DND-41 (cell line): ENCODE results near the gene SKA3.

Experiments used
- ATAC-seq: fragments of 200-7000 bp; cut with Tn5 transposase; 3 replicates; pipeline ENCODE4 v1.9.1; 2021; ENCODE audit warnings: low read depth; ENCODE audit not compliant: insufficient read depth
- DNase-seq: peaks from one replicate; pipeline ENCODE4 v3.0.0-alpha.2; 2020
- H2AFZ ChIP-seq: 2 replicates; pipeline ENCODE4 v1.6.0; 2012; ENCODE audit warnings: low read depth, low read length
- H3K27ac ChIP-seq: 2 replicates; pipeline ENCODE4 v1.5.1; 2012; ENCODE audit warnings: low read length, inconsistent platforms
- H3K27me3 ChIP-seq: fragments of 200-600 bp; sonication (generic); 2 replicates; pipeline ENCODE4 v1.6.0; 2012; ENCODE audit warnings: low read length, mild to moderate bottlenecking, inconsistent platforms; ENCODE audit not compliant: insufficient read depth, poor library complexity
- H3K36me3 ChIP-seq: 2 replicates; pipeline ENCODE4 v1.5.1; 2012; ENCODE audit warnings: low read length, inconsistent platforms; ENCODE audit not compliant: insufficient read depth
- H3K4me1 ChIP-seq: 2 replicates; pipeline ENCODE4 v1.5.1; 2012; ENCODE audit warnings: mild to moderate bottlenecking, low read length; ENCODE audit not compliant: insufficient read depth
- H3K4me2 ChIP-seq: 2 replicates; pipeline ENCODE4 v1.6.0; 2012; ENCODE audit warnings: mild to moderate bottlenecking, moderate library complexity, low read length, inconsistent platforms; ENCODE audit not compliant: insufficient read depth
- H3K4me3 ChIP-seq, 2 experiments: fragments of 200-600 bp in 1 of 2; shearing (Covaris generic) in 1 of 2; 2 replicates each; pipeline ENCODE4 v1.5.1; 2012 to 2016; ENCODE audit warnings: inconsistent platforms in 2 of 2, low read length in 2 of 2, mild to moderate bottlenecking in 2 of 2, low read depth in 1 of 2, moderate library complexity in 1 of 2
- H3K79me2 ChIP-seq: 2 replicates; pipeline ENCODE4 v1.6.0; 2012; ENCODE audit warnings: low read length, inconsistent platforms; ENCODE audit not compliant: insufficient read depth
- H3K9ac ChIP-seq: 2 replicates; pipeline ENCODE4 v1.6.0; 2012; ENCODE audit warnings: low read depth, mild to moderate bottlenecking, inconsistent platforms, low read length, moderate library complexity
- H3K9me3 ChIP-seq: 2 replicates; pipeline ENCODE4 v1.5.1; 2012; ENCODE audit warnings: low read length, moderate library complexity, mild to moderate bottlenecking, inconsistent platforms; ENCODE audit not compliant: insufficient read depth, severe bottlenecking
- H4K20me1 ChIP-seq: 2 replicates; pipeline ENCODE4 v1.6.0; 2012; ENCODE audit warnings: low read length; ENCODE audit not compliant: insufficient read depth
- EZH2 ChIP-seq: IDR thresholded peaks from 3 replicates; pipeline ENCODE4 v1.6.1; 2012; ENCODE audit warnings: borderline replicate concordance, low read depth, mild to moderate bottlenecking, moderate library complexity, low read length, inconsistent platforms; ENCODE audit not compliant: severe bottlenecking
- TF ChIP-seq, protein P1 (sequence below): IDR thresholded peaks from 2 replicates; pipeline ENCODE4 v1.5.1; 2012; ENCODE audit warnings: borderline replicate concordance, low read length, moderate library complexity, mild to moderate bottlenecking; ENCODE audit not compliant: poor library complexity, severe bottlenecking; ENCODE audit errors: extremely low read depth

The SKA3 gene

DNA sequence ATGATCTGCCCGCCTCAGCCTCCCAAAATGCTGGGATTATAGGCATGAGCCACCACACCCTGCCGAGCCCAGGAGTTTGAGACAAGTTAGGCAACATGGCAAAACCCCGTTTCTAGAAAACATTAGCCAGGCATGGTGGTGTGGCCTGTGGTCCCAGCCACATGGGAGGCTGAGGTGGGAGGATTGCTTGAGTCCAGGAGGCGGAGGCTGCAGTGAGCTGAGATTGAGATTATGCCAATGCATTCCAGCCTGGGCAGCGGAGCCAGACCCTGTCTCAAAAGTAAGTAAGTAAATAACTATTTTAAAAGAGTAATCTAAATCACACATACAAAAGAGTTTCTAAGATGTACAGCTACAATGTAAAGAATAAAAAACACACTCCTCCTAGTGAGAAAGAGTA is 41.9 kb downstream of the SKA3 start:
- Histone ChIP-seq H3K4me1 (peaks cover 7% of the 10 kb centered on the region), H3K9me3 (no peaks in the 10 kb centered on the region), H3K9ac (no peak overlapping the region), H3K27me3 (peaks cover 17% of the 10 kb centered on the region), H3K27ac (no peak overlapping the region), H2AFZ (no peak overlapping the region), H3K4me2 (no peak overlapping the region), H3K79me2 (0 out of 2 replicates have a peak, but pooled peaks cover under 1% of the 10 kb centered on the region), H3K36me3 (no peaks in the 10 kb centered on the region), H3K4me3 (no peak overlapping the region), H4K20me1 (no peaks in the 10 kb centered on the region)
- no peak for TF ChIP-seq EZH2
- TF ChIP-seq, protein P1, sequence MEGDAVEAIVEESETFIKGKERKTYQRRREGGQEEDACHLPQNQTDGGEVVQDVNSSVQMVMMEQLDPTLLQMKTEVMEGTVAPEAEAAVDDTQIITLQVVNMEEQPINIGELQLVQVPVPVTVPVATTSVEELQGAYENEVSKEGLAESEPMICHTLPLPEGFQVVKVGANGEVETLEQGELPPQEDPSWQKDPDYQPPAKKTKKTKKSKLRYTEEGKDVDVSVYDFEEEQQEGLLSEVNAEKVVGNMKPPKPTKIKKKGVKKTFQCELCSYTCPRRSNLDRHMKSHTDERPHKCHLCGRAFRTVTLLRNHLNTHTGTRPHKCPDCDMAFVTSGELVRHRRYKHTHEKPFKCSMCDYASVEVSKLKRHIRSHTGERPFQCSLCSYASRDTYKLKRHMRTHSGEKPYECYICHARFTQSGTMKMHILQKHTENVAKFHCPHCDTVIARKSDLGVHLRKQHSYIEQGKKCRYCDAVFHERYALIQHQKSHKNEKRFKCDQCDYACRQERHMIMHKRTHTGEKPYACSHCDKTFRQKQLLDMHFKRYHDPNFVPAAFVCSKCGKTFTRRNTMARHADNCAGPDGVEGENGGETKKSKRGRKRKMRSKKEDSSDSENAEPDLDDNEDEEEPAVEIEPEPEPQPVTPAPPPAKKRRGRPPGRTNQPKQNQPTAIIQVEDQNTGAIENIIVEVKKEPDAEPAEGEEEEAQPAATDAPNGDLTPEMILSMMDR, result no peak
- ATAC-seq, result no peak
- DNase-seq, result no peak

- no peak overlapping the region for H3K4me3 ChIP-seq
- H3K36me3 ChIP-seq, result no peaks in the 10 kb centered on the region
- H3K79me2 ChIP-seq, result no peaks in the 10 kb centered on the region
- ATAC-seq, result no peak
- no peak overlapping the region for H3K9ac ChIP-seq
- H3K27ac ChIP-seq, result no peak overlapping the region
- H3K4me2 ChIP-seq, result no peak overlapping the region
- H3K27me3 ChIP-seq, result peaks cover 17% of the 10 kb centered on the region
- TF ChIP-seq, protein P1, result no peak
- TF ChIP-seq EZH2, result no peak
- no peaks in the 10 kb centered on the region for H3K4me1 ChIP-seq
- H4K20me1 ChIP-seq, result no peaks in the 10 kb centered on the region
- H3K9me3 ChIP-seq, result no peaks in the 10 kb centered on the region
- no peak for DNase-seq
- no peak overlapping the region for H2AFZ ChIP-seq
Measured at GRCh38 chr13:21133077-21133476, 43.3 kb downstream of the SKA3 start.

GRCh38 chr13:21130116-21130515 is 46.2 kb downstream of the SKA3 start:
- H3K9ac ChIP-seq, result no peak overlapping the region
- TF ChIP-seq, protein P1, result no peak
- TF ChIP-seq EZH2, result no peak
- DNase-seq (no peak), ATAC-seq (no peak)
- H3K9me3 ChIP-seq, result no peaks in the 10 kb centered on the region
- H3K4me3 ChIP-seq, result no peak overlapping the region
- H3K36me3 ChIP-seq, result no peaks in the 10 kb centered on the region
- H3K27ac ChIP-seq, result no peak overlapping the region
- peaks cover under 1% of the 10 kb centered on the region; the same call in 1 of the 2 replicates for H3K4me1 ChIP-seq
- no peaks in the 10 kb centered on the region for H3K79me2 ChIP-seq
- no peaks in the 10 kb centered on the region for H4K20me1 ChIP-seq
- H3K27me3 ChIP-seq, result peaks cover 17% of the 10 kb centered on the region
- no peak overlapping the region for H3K4me2 ChIP-seq
- H2AFZ ChIP-seq, result no peak overlapping the region

DNA sequence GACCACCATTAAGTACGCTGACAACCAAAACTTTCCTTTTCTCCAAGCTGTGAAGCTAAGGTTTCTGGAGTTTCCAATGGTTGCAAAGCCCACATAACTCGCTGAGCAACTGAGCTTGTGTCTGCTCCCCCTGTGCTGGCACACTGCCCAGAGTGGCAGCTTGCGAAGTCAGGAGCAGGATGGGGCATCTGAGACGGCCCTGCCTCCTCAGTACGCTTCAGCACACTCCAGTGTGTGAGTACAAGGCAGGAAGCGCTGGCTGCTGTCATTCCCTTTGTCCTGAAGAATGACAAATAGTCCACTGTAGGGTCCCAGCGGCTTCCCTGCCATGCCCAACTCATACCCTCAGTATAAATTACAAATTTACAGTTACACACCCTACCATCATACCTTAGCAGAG is 51.5 kb downstream of the SKA3 start:
- H3K79me2 ChIP-seq, result no peaks in the 10 kb centered on the region
- TF ChIP-seq, protein P1, result no peak
- TF ChIP-seq EZH2, result no peak
- no peak overlapping the region for H3K9ac ChIP-seq
- H3K4me2 ChIP-seq, result peak overlapping the region; percentile 51
- DNase-seq (peak; percentile 78), ATAC-seq (peak; percentile 97)
- no peaks in the 10 kb centered on the region for H3K27me3 ChIP-seq
- H3K36me3 ChIP-seq, result no peaks in the 10 kb centered on the region
- no peak overlapping the region for H3K4me3 ChIP-seq
- H3K4me1 ChIP-seq, result peaks cover 8% of the 10 kb centered on the region
- no peak overlapping the region for H3K27ac ChIP-seq
- H2AFZ ChIP-seq, result peak overlapping the region; percentile 28; the same call in 1 of the 2 replicates
- H3K9me3 ChIP-seq, result no peaks in the 10 kb centered on the region
- H4K20me1 ChIP-seq, result no peaks in the 10 kb centered on the region
